H9 (cell line): ENCODE results near the gene ANGEL2. TPM values are rescaled to one million over a fixed set of nuclear protein-coding genes. Genes with fewer than 3 reads are reported as not detected.

Source experiments
- DNase-seq: peaks from one replicate; pipeline ENCODE4 v3.0.0-alpha.2; 2017
- H2AFZ ChIP-seq: one replicate; pipeline ENCODE4 v1.6.1; 2013; ENCODE audit warnings: mild to moderate bottlenecking, low read length, control low read depth, moderate library complexity
- H2AK5ac ChIP-seq: 2 replicates; pipeline ENCODE4 v1.6.1; 2013; ENCODE audit warnings: low read length, control low read depth, mixed read lengths; ENCODE audit not compliant: insufficient read length
- H2BK120ac ChIP-seq: one replicate; pipeline ENCODE4 v1.6.1; 2013; ENCODE audit warnings: low read depth, mild to moderate bottlenecking, low read length, control low read depth, inconsistent platforms; ENCODE audit not compliant: poor library complexity, severe bottlenecking
- H2BK12ac ChIP-seq: 2 replicates; pipeline ENCODE4 v1.6.1; 2013; ENCODE audit warnings: low read length, control low read depth, mixed read lengths, low read depth; ENCODE audit not compliant: insufficient read length
- H2BK15ac ChIP-seq: 2 replicates; pipeline ENCODE4 v1.6.1; 2013; ENCODE audit warnings: low read depth, low read length, control low read depth
- H2BK20ac ChIP-seq: one replicate; pipeline ENCODE4 v1.6.1; 2013; ENCODE audit warnings: low read depth, mild to moderate bottlenecking, low read length, control low read depth, inconsistent platforms; ENCODE audit not compliant: poor library complexity, severe bottlenecking
- H2BK5ac ChIP-seq: 2 replicates; pipeline ENCODE4 v1.6.1; 2013; ENCODE audit warnings: low read length, control low read depth, mixed read lengths; ENCODE audit not compliant: insufficient read length
- H3K14ac ChIP-seq: 2 replicates; pipeline ENCODE4 v1.6.1; 2013; ENCODE audit warnings: low read length, control low read depth; ENCODE audit not compliant: insufficient read depth
- H3K18ac ChIP-seq: 2 replicates; pipeline ENCODE4 v1.6.1; 2013; ENCODE audit warnings: low read depth, mild to moderate bottlenecking, mixed read lengths, low read length, control low read depth; ENCODE audit not compliant: insufficient read length
- H3K23ac ChIP-seq: 2 replicates; pipeline ENCODE4 v1.6.1; 2013; ENCODE audit warnings: low read length, control low read depth, mixed read lengths, low read depth; ENCODE audit not compliant: insufficient read length
- H3K23me2 ChIP-seq: 2 replicates; pipeline ENCODE4 v1.6.1; 2013; ENCODE audit warnings: low read depth, mild to moderate bottlenecking, mixed read lengths, low read length, control low read depth; ENCODE audit not compliant: insufficient read length, poor library complexity, severe bottlenecking
- H3K27ac ChIP-seq: 2 replicates; pipeline ENCODE4 v1.5.1; 2013; ENCODE audit warnings: low read length, control low read depth, mixed read lengths, low read depth; ENCODE audit not compliant: insufficient read length
- H3K27me3 ChIP-seq: 2 replicates; pipeline ENCODE4 v1.6.1; 2013; ENCODE audit warnings: low read length, control low read depth, inconsistent platforms; ENCODE audit not compliant: insufficient read depth
- H3K4ac ChIP-seq: 2 replicates; pipeline ENCODE4 v1.6.1; 2013; ENCODE audit warnings: low read depth, mild to moderate bottlenecking, control low read depth, inconsistent platforms, low read length, moderate library complexity
- H3K4me1 ChIP-seq: 2 replicates; pipeline ENCODE4 v1.6.1; 2013; ENCODE audit warnings: low read length, control low read depth, inconsistent platforms; ENCODE audit not compliant: insufficient read depth
- H3K4me2 ChIP-seq: 2 replicates; pipeline ENCODE4 v1.6.1; 2013; ENCODE audit warnings: low read length, control low read depth, mixed read lengths; ENCODE audit not compliant: insufficient read length, insufficient read depth
- H3K56ac ChIP-seq: 2 replicates; pipeline ENCODE4 v1.6.1; 2013; ENCODE audit warnings: low read depth, mild to moderate bottlenecking, mixed read lengths, low read length, control low read depth; ENCODE audit not compliant: insufficient read length
- H3K79me1 ChIP-seq: 2 replicates; pipeline ENCODE4 v1.6.1; 2013; ENCODE audit warnings: low read depth, mild to moderate bottlenecking, moderate library complexity, low read length, control low read depth, inconsistent platforms; ENCODE audit not compliant: insufficient read depth, poor library complexity, severe bottlenecking
- H3K79me2 ChIP-seq: 2 replicates; pipeline ENCODE4 v1.6.1; 2013; ENCODE audit warnings: low read length, control low read depth, inconsistent platforms; ENCODE audit not compliant: insufficient read depth
- H3K9ac ChIP-seq: 2 replicates; pipeline ENCODE4 v1.6.1; 2013; ENCODE audit warnings: low read length, control low read depth, mixed read lengths; ENCODE audit not compliant: insufficient read length; ENCODE audit errors: extremely low read depth
- H3K9me3 ChIP-seq: one replicate; pipeline ENCODE4 v1.6.1; 2013; ENCODE audit warnings: low read depth, low read length, inconsistent platforms; ENCODE audit not compliant: control insufficient read depth
- H3T11ph ChIP-seq: one replicate; pipeline ENCODE4 v1.6.1; 2013; ENCODE audit warnings: mild to moderate bottlenecking, low read length, control low read depth, inconsistent platforms
- H4K20me1 ChIP-seq: one replicate; pipeline ENCODE4 v1.6.1; 2013; ENCODE audit not compliant: control insufficient read depth, insufficient read length, insufficient read depth
- H4K5ac ChIP-seq: 2 replicates; pipeline ENCODE4 v1.6.1; 2013; ENCODE audit warnings: low read depth, mild to moderate bottlenecking, mixed read lengths, low read length, control low read depth; ENCODE audit not compliant: insufficient read length
- H4K8ac ChIP-seq: replicated peaks from 2 replicates; pipeline ENCODE4 v1.6.1; 2013; ENCODE audit warnings: low read length, control low read depth, mixed read lengths, low read depth; ENCODE audit not compliant: insufficient read length
- H4K91ac ChIP-seq: 2 replicates; pipeline ENCODE4 v1.6.1; 2013; ENCODE audit warnings: low read depth, mild to moderate bottlenecking, moderate library complexity, mixed read lengths, low read length, control low read depth; ENCODE audit not compliant: insufficient read length
- H3K27ac Mint-ChIP-seq, 3 experiments: 2 replicates in 2 of 3; 3 replicates in 1 of 3; pipeline ENCODE4 v1.8.0; 2020 to 2021; ENCODE audit warnings: mixed read lengths in 3 of 3, mild to moderate bottlenecking in 1 of 3, moderate library complexity in 1 of 3
- H3K27me3 Mint-ChIP-seq: 2 replicates; pipeline ENCODE4 v1.8.0; 2021; ENCODE audit warnings: low read depth, mild to moderate bottlenecking, moderate library complexity, mixed read lengths
- H3K36me3 Mint-ChIP-seq, 3 experiments: 2 replicates in 2 of 3; 3 replicates in 1 of 3; pipeline ENCODE4 v1.8.0; 2020 to 2021; ENCODE audit warnings: low read depth in 3 of 3, mixed read lengths in 3 of 3; ENCODE audit not compliant: insufficient read depth in 1 of 3
- H3K4me1 Mint-ChIP-seq, 2 experiments: 2 replicates each; pipeline ENCODE4 v1.8.0; 2020; ENCODE audit warnings: mixed read lengths in 2 of 2
- H3K4me3 Mint-ChIP-seq, 2 experiments: 2 replicates in 1 of 2; 3 replicates in 1 of 2; pipeline ENCODE4 v1.8.0; 2020 to 2021; ENCODE audit warnings: mild to moderate bottlenecking in 2 of 2, mixed read lengths in 2 of 2, moderate library complexity in 1 of 2
- H3K9me3 Mint-ChIP-seq, 2 experiments: 2 replicates in 1 of 2; 3 replicates in 1 of 2; pipeline ENCODE4 v1.8.0; 2020; ENCODE audit warnings: mild to moderate bottlenecking in 2 of 2, mixed read lengths in 2 of 2, moderate library complexity in 1 of 2
- total RNA-seq: library from RNA; stranded (reverse); gene quantifications from 2 replicates; pipeline ENCODE4 v1.2.1, GENCODE V29; 2021
- TF ChIP-seq, protein P1 (sequence below): fragments of 200-600 bp; sonication (generic); conservative IDR thresholded peaks from 3 replicates; pipeline ENCODE4 v1.8.0; 2021; ENCODE audit warnings: antibody characterized with exemption, mild to moderate bottlenecking

The ANGEL2 gene
- total RNA-seq, 1 experiment from 2014 or later, result 47.8 TPM

DNA sequence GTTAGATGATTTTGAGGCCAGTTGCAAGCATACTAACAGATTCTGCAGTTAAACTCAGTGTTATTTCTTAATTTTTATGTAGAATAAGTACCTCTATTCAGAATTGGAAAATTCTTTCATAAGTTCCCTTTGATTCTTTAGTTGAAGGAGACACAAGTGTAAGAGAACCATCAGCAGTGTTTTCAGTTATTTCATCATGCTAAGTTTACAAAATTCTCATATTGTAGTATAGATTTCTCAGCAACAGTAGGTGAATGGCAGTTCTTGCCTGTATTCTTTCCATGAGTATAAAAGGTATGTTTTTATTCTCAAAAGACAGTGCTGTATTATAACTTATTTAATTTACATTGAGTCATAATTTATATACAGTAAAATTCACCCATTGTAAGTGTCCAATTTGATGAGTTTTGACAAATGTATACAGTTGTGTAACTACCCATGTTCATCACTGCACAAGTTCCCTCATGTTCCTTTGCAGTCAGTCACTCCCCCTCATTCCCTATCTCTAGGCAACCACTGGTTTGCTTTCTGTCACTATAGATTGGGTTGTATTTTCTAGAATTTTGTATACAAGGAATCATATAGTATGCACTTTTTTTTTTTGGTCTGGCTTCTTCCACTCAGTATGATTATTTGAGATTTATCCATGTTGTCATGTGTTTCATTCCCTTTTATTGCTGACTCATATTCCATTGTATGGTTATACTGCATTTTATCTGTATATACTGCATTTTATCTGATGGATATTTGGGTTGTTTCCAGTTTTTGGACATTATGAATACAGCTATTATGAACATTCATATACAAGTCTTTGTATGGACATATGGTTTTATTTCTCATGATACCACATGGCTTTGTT, 39.3 kb upstream of the ANGEL2 start:
- H3K23ac ChIP-seq, result no peak overlapping the region
- H2AK5ac ChIP-seq, result no peak overlapping the region
- no peak overlapping the region for H2BK20ac ChIP-seq
- H3K9me3 ChIP-seq, result no peaks in the 10 kb centered on the region
- H2BK120ac ChIP-seq, result no peak overlapping the region
- DNase-seq, result no peak
- no peak overlapping the region for H4K8ac ChIP-seq
- H2BK12ac ChIP-seq, result no peak overlapping the region
- peaks cover 2% of the 10 kb centered on the region; the same call in 1 of the 2 replicates for H3K79me2 ChIP-seq
- no peak overlapping the region for H2AFZ ChIP-seq
- no peak overlapping the region for H3K9ac ChIP-seq
- no peaks in the 10 kb centered on the region for H3K23me2 ChIP-seq
- Mint-ChIP-seq H3K4me1 (peaks cover 25 to 27% of the 10 kb centered on the region in 2 experiments), H3K9me3 (peaks cover 6 to 12% of the 10 kb centered on the region in 2 experiments; a peak in 3 of 5 replicates), H3K27me3 (no peaks in the 10 kb centered on the region), H3K27ac (no peak overlapping the region), H3K36me3 (peaks cover 2 to 19% (median 12%) of the 10 kb centered on the region in 3 experiments; a peak in 5 of 7 replicates), H3K4me3 (no peak overlapping the region)
- no peak overlapping the region for H3T11ph ChIP-seq
- no peak overlapping the region for H4K91ac ChIP-seq
- H3K79me1 ChIP-seq, result peaks cover 8% of the 10 kb centered on the region
- H3K18ac ChIP-seq, result no peak overlapping the region
- H3K14ac ChIP-seq, result no peak overlapping the region
- H4K20me1 ChIP-seq, result no peaks in the 10 kb centered on the region
- no peak overlapping the region for H3K56ac ChIP-seq
- no peaks in the 10 kb centered on the region; the same call in 1 of the 2 replicates for H3K4me1 ChIP-seq
- no peak overlapping the region for H3K27ac ChIP-seq
- no peak overlapping the region for H4K5ac ChIP-seq
- no peak overlapping the region for H2BK15ac ChIP-seq
- no peaks in the 10 kb centered on the region for H3K27me3 ChIP-seq
- H2BK5ac ChIP-seq, result no peak overlapping the region
- no peak overlapping the region for H3K4ac ChIP-seq
- no peak overlapping the region for H3K4me2 ChIP-seq
- TF ChIP-seq, protein P1, sequence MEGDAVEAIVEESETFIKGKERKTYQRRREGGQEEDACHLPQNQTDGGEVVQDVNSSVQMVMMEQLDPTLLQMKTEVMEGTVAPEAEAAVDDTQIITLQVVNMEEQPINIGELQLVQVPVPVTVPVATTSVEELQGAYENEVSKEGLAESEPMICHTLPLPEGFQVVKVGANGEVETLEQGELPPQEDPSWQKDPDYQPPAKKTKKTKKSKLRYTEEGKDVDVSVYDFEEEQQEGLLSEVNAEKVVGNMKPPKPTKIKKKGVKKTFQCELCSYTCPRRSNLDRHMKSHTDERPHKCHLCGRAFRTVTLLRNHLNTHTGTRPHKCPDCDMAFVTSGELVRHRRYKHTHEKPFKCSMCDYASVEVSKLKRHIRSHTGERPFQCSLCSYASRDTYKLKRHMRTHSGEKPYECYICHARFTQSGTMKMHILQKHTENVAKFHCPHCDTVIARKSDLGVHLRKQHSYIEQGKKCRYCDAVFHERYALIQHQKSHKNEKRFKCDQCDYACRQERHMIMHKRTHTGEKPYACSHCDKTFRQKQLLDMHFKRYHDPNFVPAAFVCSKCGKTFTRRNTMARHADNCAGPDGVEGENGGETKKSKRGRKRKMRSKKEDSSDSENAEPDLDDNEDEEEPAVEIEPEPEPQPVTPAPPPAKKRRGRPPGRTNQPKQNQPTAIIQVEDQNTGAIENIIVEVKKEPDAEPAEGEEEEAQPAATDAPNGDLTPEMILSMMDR, result no peak
